ENCODE measurements around the gene MOB2. TPM values are rescaled to one million over a fixed set of nuclear protein-coding genes. Genes with fewer than 3 reads are reported as not detected.

MOB2 gene
- total RNA-seq, 1 experiment from 2014 or later: 22.7 TPM

- Histone ChIP-seq H2BK120ac (ENCODE audit: low read depth, low read length, poor library complexity, severe bottlenecking) (no peak overlapping the region), H3T11ph (ENCODE audit: low read length) (no peak overlapping the region), H3K4me2 (ENCODE audit: insufficient read depth, insufficient read length, low read length) (no peak overlapping the region), H2BK5ac (ENCODE audit: insufficient read length, low read length) (no peak overlapping the region), H2AK5ac (ENCODE audit: insufficient read length, low read length) (no peak overlapping the region), H3K4me1 (ENCODE audit: insufficient read depth, low read length) (no peaks in the 10 kb centered on the region), H4K91ac (ENCODE audit: insufficient read length, low read depth, low read length) (no peak overlapping the region), H4K20me1 (ENCODE audit: control insufficient read depth, insufficient read depth, insufficient read length) (no peaks in the 10 kb centered on the region), H3K27me3 (ENCODE audit: insufficient read depth, low read length) (no peaks in the 10 kb centered on the region), H4K8ac (replicated peaks; ENCODE audit: insufficient read length, low read depth, low read length) (no peak overlapping the region), H4K5ac (ENCODE audit: insufficient read length, low read depth, low read length) (no peak overlapping the region), H2BK20ac (ENCODE audit: low read depth, low read length, poor library complexity, severe bottlenecking) (no peak overlapping the region), H3K23me2 (ENCODE audit: insufficient read length, low read depth, low read length, poor library complexity, severe bottlenecking) (no peaks in the 10 kb centered on the region), H3K56ac (ENCODE audit: insufficient read length, low read depth, low read length) (no peak overlapping the region), H3K9me3 (ENCODE audit: control insufficient read depth, low read depth, low read length) (no peaks in the 10 kb centered on the region), H3K18ac (ENCODE audit: insufficient read length, low read depth, low read length) (no peak overlapping the region), H3K9ac (ENCODE audit: extremely low read depth, insufficient read length, low read length) (no peak overlapping the region), H2BK12ac (ENCODE audit: insufficient read length, low read depth, low read length) (no peak overlapping the region), H3K79me2 (ENCODE audit: insufficient read depth, low read length) (no peaks in the 10 kb centered on the region), H3K79me1 (ENCODE audit: insufficient read depth, low read depth, low read length, poor library complexity, severe bottlenecking) (peaks cover 3% of the 10 kb centered on the region), H3K23ac (ENCODE audit: insufficient read length, low read depth, low read length) (no peak overlapping the region), H3K4ac (ENCODE audit: low read depth, low read length) (no peak overlapping the region), H3K14ac (ENCODE audit: insufficient read depth, low read length) (no peak overlapping the region), H3K27ac (ENCODE audit: insufficient read length, low read depth, low read length) (no peak overlapping the region), H2BK15ac (ENCODE audit: low read depth, low read length) (no peak overlapping the region), H2AFZ (ENCODE audit: low read length) (no peak overlapping the region)
- Mint-ChIP-seq H3K9me3 (no peaks in the 10 kb centered on the region), H3K27ac (no peak overlapping the region; a peak in 1 of 7 replicates), H3K4me1 (no peaks in the 10 kb centered on the region), H3K36me3 (ENCODE audit: insufficient read depth in 1 of 3, low read depth in 3 of 3) (peaks cover 0 to 13% (median 5%) of the 10 kb centered on the region in 3 experiments; a peak in 4 of 7 replicates), H3K4me3 (no peak overlapping the region; a peak in 1 of 5 replicates), H3K27me3 (ENCODE audit: low read depth) (no peaks in the 10 kb centered on the region)
- no CpG with 5 or more reads among the region's 9 CpGs for WGBS (ENCODE audit: extremely low coverage, insufficient read length, low lambda C conversion rate)
- no peak for DNase-seq
- TF ChIP-seq CTCF (conservative IDR thresholded peaks at IDR 0.05): no peak
Measured at GRCh38 chr11:1479006-1479677, 7.4 kb downstream of the MOB2 start.
